Mesenchymal stem cell (in vitro differentiated cells and primary cell): ENCODE results near the gene TIMM8B.

ENCODE experiments used
- DNase-seq: peaks from one replicate; pipeline ENCODE4 v3.0.0-alpha.2; 2013
- H2AFZ ChIP-seq: one replicate; pipeline ENCODE4 v1.6.1; 2013; ENCODE audit warnings: low read depth, mild to moderate bottlenecking, control low read depth, inconsistent platforms, low read length, moderate library complexity
- H2AK5ac ChIP-seq: 2 replicates; pipeline ENCODE4 v1.6.1; 2013; ENCODE audit warnings: low read length, moderate library complexity, mild to moderate bottlenecking, inconsistent platforms; ENCODE audit not compliant: severe bottlenecking
- H2BK120ac ChIP-seq: one replicate; pipeline ENCODE4 v1.6.1; 2013; ENCODE audit warnings: low read depth, mild to moderate bottlenecking, inconsistent platforms, low read length, moderate library complexity
- H2BK12ac ChIP-seq, 2 experiments: one replicate each; pipeline ENCODE4 v1.6.1; 2013; ENCODE audit warnings: inconsistent platforms in 2 of 2, low read length in 2 of 2, mild to moderate bottlenecking in 2 of 2, moderate library complexity in 2 of 2, control low read depth in 1 of 2
- H2BK15ac ChIP-seq: one replicate; pipeline ENCODE4 v1.6.1; 2013; ENCODE audit warnings: mild to moderate bottlenecking, low read depth, inconsistent platforms; ENCODE audit not compliant: poor library complexity, severe bottlenecking
- H2BK5ac ChIP-seq: 2 replicates; pipeline ENCODE4 v1.6.1; 2013; ENCODE audit warnings: low read depth, mild to moderate bottlenecking, low read length, control low read depth, inconsistent platforms; ENCODE audit not compliant: poor library complexity, severe bottlenecking
- H3K14ac ChIP-seq, 2 experiments: one replicate each; pipeline ENCODE4 v1.6.1; 2013; ENCODE audit warnings: inconsistent platforms in 2 of 2, low read length in 2 of 2, control low read depth in 1 of 2, mild to moderate bottlenecking in 1 of 2, moderate library complexity in 1 of 2
- H3K18ac ChIP-seq, 2 experiments: one replicate each; pipeline ENCODE4 v1.6.1; 2013; ENCODE audit warnings: inconsistent platforms in 2 of 2, low read length in 2 of 2, control low read depth in 1 of 2, low read depth in 1 of 2, mild to moderate bottlenecking in 1 of 2
- H3K23ac ChIP-seq, 2 experiments: one replicate each; pipeline ENCODE4 v1.6.1; 2013; ENCODE audit warnings: inconsistent platforms in 2 of 2, low read length in 2 of 2, mild to moderate bottlenecking in 2 of 2, moderate library complexity in 2 of 2, control low read depth in 1 of 2
- H3K27ac ChIP-seq: 2 replicates; pipeline ENCODE4 v1.5.1; 2013; ENCODE audit warnings: mild to moderate bottlenecking, moderate library complexity, low read length, control low read depth, inconsistent platforms; ENCODE audit not compliant: poor library complexity, severe bottlenecking
- H3K27me3 ChIP-seq, 2 experiments: 2 replicates each; pipeline versions ENCODE4 v1.6.1 to v1.7.0; 2013; ENCODE audit warnings: low read length in 2 of 2, mild to moderate bottlenecking in 2 of 2, moderate library complexity in 2 of 2, control low read depth in 1 of 2, inconsistent platforms in 1 of 2; ENCODE audit not compliant: control insufficient read depth in 1 of 2, insufficient read depth in 1 of 2
- H3K36me3 ChIP-seq, 2 experiments: 2 replicates each; pipeline versions ENCODE4 v1.6.1 to v1.7.0; 2013; ENCODE audit warnings: low read length in 2 of 2, control low read depth in 1 of 2, inconsistent platforms in 1 of 2, low read depth in 1 of 2, mild to moderate bottlenecking in 1 of 2; ENCODE audit not compliant: insufficient read depth in 2 of 2, control insufficient read depth in 1 of 2
- H3K4ac ChIP-seq, 2 experiments: one replicate each; pipeline ENCODE4 v1.6.1; 2013; ENCODE audit warnings: inconsistent platforms in 2 of 2, low read length in 2 of 2, mild to moderate bottlenecking in 2 of 2, moderate library complexity in 2 of 2, control low read depth in 1 of 2, low read depth in 1 of 2
- H3K4me1 ChIP-seq: 2 replicates; pipeline ENCODE4 v1.6.1; 2013; ENCODE audit warnings: low read depth, low read length, control low read depth; ENCODE audit not compliant: control insufficient read depth, insufficient read depth
- H3K4me2 ChIP-seq: 2 replicates; pipeline ENCODE4 v1.6.1; 2013; ENCODE audit warnings: low read length, mild to moderate bottlenecking, inconsistent platforms; ENCODE audit not compliant: poor library complexity, severe bottlenecking
- H3K4me3 ChIP-seq, 2 experiments: 2 replicates each; pipeline versions ENCODE4 v1.5.1 to v1.7.0; 2013; ENCODE audit warnings: low read length in 2 of 2, mild to moderate bottlenecking in 2 of 2, control low read depth in 1 of 2, low read depth in 1 of 2; ENCODE audit not compliant: insufficient read depth in 1 of 2
- H3K79me1 ChIP-seq: replicated peaks from 2 replicates; pipeline ENCODE4 v1.6.1; 2013; ENCODE audit warnings: mild to moderate bottlenecking, control low read depth, low read length, inconsistent platforms; ENCODE audit not compliant: poor library complexity, severe bottlenecking
- H3K9ac ChIP-seq: 2 replicates; pipeline ENCODE4 v1.7.0; 2013; ENCODE audit warnings: mild to moderate bottlenecking, low read length, moderate library complexity
- H3K9me3 ChIP-seq: 2 replicates; pipeline ENCODE4 v1.7.0; 2013; ENCODE audit warnings: mild to moderate bottlenecking, low read length; ENCODE audit not compliant: control insufficient read depth
- H4K8ac ChIP-seq: one replicate; pipeline ENCODE4 v1.6.1; 2013; ENCODE audit warnings: inconsistent platforms, mild to moderate bottlenecking, low read length, moderate library complexity
- H4K91ac ChIP-seq: one replicate; pipeline ENCODE4 v1.6.1; 2013; ENCODE audit warnings: mild to moderate bottlenecking, low read length, inconsistent platforms
- WGBS: methylation state at CpG from one replicate; pipeline ENCODE4 v1.1.7; 2013; ENCODE audit warnings: mixed read lengths; 5-methylcytosine and 5-hydroxymethylcytosine counted together

The TIMM8B gene

DNA sequence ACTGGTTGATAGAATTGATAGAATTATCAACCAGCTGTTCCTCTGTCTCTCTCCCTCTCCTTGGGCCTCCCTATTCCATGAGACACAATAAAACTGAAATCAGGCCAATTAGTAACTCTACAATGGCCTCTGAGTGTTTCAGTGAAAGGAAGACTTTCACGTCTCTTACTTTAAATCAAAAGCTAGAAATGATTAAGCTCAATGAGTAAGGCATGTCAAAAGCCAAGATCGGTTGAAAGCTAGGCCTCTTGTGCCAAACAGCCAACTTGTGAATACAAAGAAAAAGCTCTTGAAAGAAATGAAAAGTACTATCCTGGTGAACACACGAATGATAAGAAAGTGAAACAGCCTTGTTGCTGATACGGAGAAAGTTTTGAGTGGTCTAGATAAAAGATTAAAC lies 29.4 kb downstream of the TIMM8B start:
- no peaks in the 10 kb centered on the region for H3K9me3 ChIP-seq
- H4K91ac ChIP-seq = no peak overlapping the region
- H2AFZ ChIP-seq = no peak overlapping the region
- WGBS = 94% methylated on average over 4 of the region's 4 CpGs
- no peak overlapping the region for H3K4me2 ChIP-seq
- no peak for DNase-seq
- H3K79me1 ChIP-seq = peaks cover 8% of the 10 kb centered on the region
- H2BK12ac ChIP-seq = no peak overlapping the region
- peaks cover 26 to 84% of the 10 kb centered on the region in 2 experiments for H3K36me3 ChIP-seq
- H3K4me3 ChIP-seq = no peak overlapping the region
- H3K14ac ChIP-seq = no peak overlapping the region
- H2BK120ac ChIP-seq = no peak overlapping the region
- H3K4ac ChIP-seq = no peak overlapping the region
- H3K27ac ChIP-seq = no peak overlapping the region
- H3K9ac ChIP-seq = no peak overlapping the region
- H3K23ac ChIP-seq = no peak overlapping the region
- no peak overlapping the region for H3K18ac ChIP-seq
- H2BK5ac ChIP-seq = no peak overlapping the region
- no peaks in the 10 kb centered on the region for H3K27me3 ChIP-seq
- no peak overlapping the region for H4K8ac ChIP-seq
- no peak overlapping the region for H2AK5ac ChIP-seq
- H3K4me1 ChIP-seq = no peaks in the 10 kb centered on the region
- no peak overlapping the region for H2BK15ac ChIP-seq

DNA sequence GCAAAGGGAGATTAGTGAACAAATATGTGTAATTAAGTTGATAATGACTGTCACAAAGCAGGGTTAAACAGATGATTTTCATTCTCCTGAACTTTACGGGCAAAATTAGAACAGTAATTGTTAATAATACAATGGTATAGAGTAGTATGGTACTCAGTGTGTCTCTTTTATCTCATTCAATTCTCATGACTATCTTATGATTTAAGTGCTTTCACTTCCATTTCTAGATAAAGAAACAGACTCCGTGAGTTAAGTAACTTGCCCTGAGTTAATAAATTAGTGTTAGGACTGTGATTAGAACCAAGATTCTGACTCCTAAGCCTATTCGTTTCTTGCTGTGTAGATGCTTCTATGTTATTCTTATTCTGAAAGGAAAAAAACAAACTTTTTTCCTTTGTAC lies 34.8 kb downstream of the TIMM8B start:
- Histone ChIP-seq H3K23ac (no peak overlapping the region), H3K4me2 (no peak overlapping the region), H3K14ac (no peak overlapping the region), H4K91ac (no peak overlapping the region), H2AFZ (no peak overlapping the region), H3K9me3 (no peaks in the 10 kb centered on the region), H3K36me3 (peaks cover 12 to 80% of the 10 kb centered on the region in 2 experiments), H2BK12ac (no peak overlapping the region), H3K27me3 (no peaks in the 10 kb centered on the region), H3K9ac (no peak overlapping the region), H2AK5ac (no peak overlapping the region), H2BK5ac (no peak overlapping the region), H3K79me1 (peaks cover 4% of the 10 kb centered on the region), H2BK120ac (no peak overlapping the region), H3K4me3 (no peak overlapping the region), H2BK15ac (no peak overlapping the region), H3K4ac (no peak overlapping the region), H3K18ac (no peak overlapping the region), H4K8ac (no peak overlapping the region), H3K27ac (no peak overlapping the region), H3K4me1 (no peaks in the 10 kb centered on the region)
- WGBS = 100% methylated on average over 1 of the region's 3 CpGs
- DNase-seq = no peak

DNA sequence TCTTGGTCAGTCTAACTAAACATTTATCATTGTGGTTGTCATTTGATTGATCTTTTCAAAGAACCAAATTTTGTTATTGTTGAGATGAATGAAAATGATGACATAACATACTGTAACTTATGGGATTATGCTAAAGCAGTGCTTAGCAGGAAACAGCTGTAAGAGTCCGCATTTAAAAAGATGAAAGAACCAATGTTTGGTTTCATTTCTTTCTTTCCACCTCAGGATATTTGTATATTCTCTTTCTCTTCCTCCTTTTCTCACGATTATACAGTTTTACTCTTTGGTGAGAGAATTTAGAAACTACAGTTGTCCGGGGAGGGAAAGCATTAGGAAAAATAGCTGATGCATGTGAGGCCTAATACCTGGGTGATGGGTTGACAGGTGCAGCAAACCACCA lies 35.8 kb downstream of the TIMM8B start:
- H3K4me3 ChIP-seq = no peak overlapping the region
- no peak for DNase-seq
- 100% methylated on average over 2 of the region's 3 CpGs for WGBS
- H3K36me3 ChIP-seq = peaks cover 12 to 80% of the 10 kb centered on the region in 2 experiments
- H4K8ac ChIP-seq = no peak overlapping the region
- no peak overlapping the region for H2BK12ac ChIP-seq
- H3K4me2 ChIP-seq = no peak overlapping the region
- no peak overlapping the region for H3K18ac ChIP-seq
- no peak overlapping the region for H3K23ac ChIP-seq
- H3K27ac ChIP-seq = no peak overlapping the region
- no peak overlapping the region for H2BK5ac ChIP-seq
- H3K9me3 ChIP-seq = no peaks in the 10 kb centered on the region
- no peak overlapping the region for H2BK120ac ChIP-seq
- no peak overlapping the region for H3K4ac ChIP-seq
- no peaks in the 10 kb centered on the region for H3K27me3 ChIP-seq
- H4K91ac ChIP-seq = no peak overlapping the region
- H2AFZ ChIP-seq = no peak overlapping the region
- H3K79me1 ChIP-seq = peaks cover 4% of the 10 kb centered on the region
- H3K4me1 ChIP-seq = no peaks in the 10 kb centered on the region
- no peak overlapping the region for H3K14ac ChIP-seq
- H3K9ac ChIP-seq = no peak overlapping the region
- H2AK5ac ChIP-seq = no peak overlapping the region
- H2BK15ac ChIP-seq = no peak overlapping the region

DNA sequence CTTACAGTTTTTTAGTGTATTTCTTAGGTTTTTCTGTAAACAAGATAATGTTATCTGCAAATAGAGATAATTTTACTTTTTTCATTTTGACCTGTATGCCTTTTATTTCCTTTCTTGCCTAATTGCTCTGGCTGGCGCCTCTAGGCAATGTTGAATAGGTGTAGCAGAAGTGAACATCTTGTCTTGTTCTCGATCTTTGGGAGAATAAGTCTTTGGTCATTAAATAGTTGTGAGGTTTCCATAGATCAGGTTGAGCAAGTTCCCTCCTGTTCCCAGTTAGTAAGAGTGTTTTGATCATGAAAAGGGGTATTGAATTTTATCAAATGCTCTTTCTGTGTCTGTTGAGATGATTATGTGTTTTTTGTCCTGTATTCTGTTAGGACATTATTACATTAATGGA lies 36.8 kb downstream of the TIMM8B start:
- Histone ChIP-seq H4K8ac (no peak overlapping the region), H2BK120ac (no peak overlapping the region), H3K9ac (no peak overlapping the region), H3K23ac (no peak overlapping the region), H2BK5ac (no peak overlapping the region), H3K4me2 (no peak overlapping the region), H3K27me3 (no peaks in the 10 kb centered on the region), H3K36me3 (peaks cover 16 to 84% of the 10 kb centered on the region in 2 experiments), H2BK12ac (no peak overlapping the region), H3K9me3 (no peaks in the 10 kb centered on the region), H3K4ac (no peak overlapping the region), H3K27ac (no peak overlapping the region), H3K14ac (no peak overlapping the region), H3K18ac (no peak overlapping the region), H2BK15ac (no peak overlapping the region), H3K4me1 (no peaks in the 10 kb centered on the region), H3K79me1 (peaks cover 10% of the 10 kb centered on the region), H2AK5ac (no peak overlapping the region), H4K91ac (no peak overlapping the region), H2AFZ (no peak overlapping the region), H3K4me3 (no peak overlapping the region)
- WGBS = 49% methylated on average over 2 of the region's 2 CpGs
- DNase-seq = no peak
